ENCODE measurements around the gene TBXAS1. TPM values are rescaled to one million over a fixed set of nuclear protein-coding genes. Genes with fewer than 3 reads are reported as not detected.

Gene TBXAS1
- total RNA-seq, 1 donor from 2014 or later, result 9.9 TPM

DNA sequence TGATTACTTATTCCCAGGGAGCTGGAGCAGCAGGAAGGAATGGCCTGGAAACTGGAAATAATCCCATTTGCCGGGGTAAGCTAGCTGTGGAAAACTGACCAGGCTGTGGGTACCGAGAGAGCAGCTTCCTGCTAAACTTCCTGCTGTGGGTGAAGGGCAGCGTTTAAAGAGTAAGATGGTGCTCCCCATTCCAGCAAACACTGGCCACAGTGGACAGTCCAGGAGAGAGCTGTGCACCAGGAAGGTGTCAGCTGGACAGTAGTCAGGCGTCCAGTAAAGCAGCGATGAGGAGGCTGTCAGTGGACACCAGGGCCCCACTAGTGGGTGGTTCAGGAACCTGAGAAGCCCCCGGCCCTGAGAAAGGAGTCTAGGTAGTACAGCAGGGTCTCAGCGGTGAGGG lies 55.4 kb downstream of the TBXAS1 start:
- Histone ChIP-seq H3K4me1 (ENCODE audit: control insufficient read depth in 3 of 3, insufficient read depth in 3 of 3, low read length in 3 of 3) (no peaks in the 10 kb centered on the region), H3K36me3 (ENCODE audit: control insufficient read depth in 3 of 3, insufficient read depth in 3 of 3, low read length in 3 of 3) (no peaks in the 10 kb centered on the region), H3K9me3 (ENCODE audit: control insufficient read depth in 3 of 3, low read length in 3 of 3) (no peaks in the 10 kb centered on the region), H3K9ac (ENCODE audit: low read depth in 1 of 3, low read length in 3 of 3) (no peak overlapping the region), H3K27me3 (ENCODE audit: control insufficient read depth in 3 of 3, insufficient read depth in 3 of 3, low read length in 3 of 3) (no peaks in the 10 kb centered on the region), H3K27ac (ENCODE audit: low read depth, low read length) (no peak overlapping the region), H3K4me3 (ENCODE audit: low read length in 3 of 3) (no peak overlapping the region)

DNA sequence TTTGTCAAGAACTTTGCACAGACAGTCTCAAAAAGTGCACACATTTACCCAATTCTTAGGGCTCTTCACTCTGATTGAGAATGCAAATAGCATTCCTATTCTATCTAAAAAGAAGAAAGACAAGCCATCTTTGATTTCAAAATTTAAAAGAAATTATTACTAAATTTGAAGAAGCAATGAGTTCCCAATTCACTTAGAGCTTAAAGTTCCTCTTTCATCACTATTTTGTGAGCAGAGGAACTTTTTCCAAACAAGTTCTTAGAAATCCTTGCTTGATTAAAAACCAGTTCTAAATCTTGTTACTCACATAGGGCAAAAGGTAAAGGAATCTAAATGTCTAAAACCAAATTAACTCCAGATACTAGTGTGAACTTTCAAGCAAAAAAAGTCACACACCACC lies 56.4 kb downstream of the TBXAS1 start:
- H3K9me3 ChIP-seq (ENCODE audit: control insufficient read depth in 3 of 3, low read length in 3 of 3), result no peaks in the 10 kb centered on the region
- H3K4me3 ChIP-seq (ENCODE audit: low read length in 3 of 3), result no peak overlapping the region
- no peaks in the 10 kb centered on the region for H3K4me1 ChIP-seq (ENCODE audit: control insufficient read depth in 3 of 3, insufficient read depth in 3 of 3, low read length in 3 of 3)
- no peaks in the 10 kb centered on the region for H3K27me3 ChIP-seq (ENCODE audit: control insufficient read depth in 3 of 3, insufficient read depth in 3 of 3, low read length in 3 of 3)
- no peaks in the 10 kb centered on the region for H3K36me3 ChIP-seq (ENCODE audit: control insufficient read depth in 3 of 3, insufficient read depth in 3 of 3, low read length in 3 of 3)
- H3K27ac ChIP-seq (ENCODE audit: low read depth, low read length), result no peak overlapping the region
- H3K9ac ChIP-seq (ENCODE audit: low read depth in 1 of 3, low read length in 3 of 3), result no peak overlapping the region

DNA sequence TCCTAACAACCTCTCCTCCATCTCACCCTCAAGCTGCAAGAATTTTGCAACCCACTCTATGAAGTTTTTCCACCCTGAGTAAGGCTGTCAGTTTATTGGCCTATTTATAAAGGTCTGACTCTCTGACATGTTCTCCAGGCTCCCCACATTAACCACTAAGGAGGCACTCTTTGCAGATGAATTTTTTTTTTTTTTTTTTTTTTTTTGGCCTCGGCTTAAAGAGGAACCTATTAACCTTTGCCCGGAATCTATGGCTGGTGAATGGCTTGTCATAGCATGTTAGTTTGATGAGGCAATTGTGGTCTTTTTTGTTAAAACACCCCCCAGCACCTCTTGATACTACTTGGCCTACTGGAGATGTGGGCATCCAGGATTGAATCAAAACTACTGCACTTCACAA lies 57.1 kb downstream of the TBXAS1 start:
- no peaks in the 10 kb centered on the region for H3K4me1 ChIP-seq (ENCODE audit: control insufficient read depth in 3 of 3, insufficient read depth in 3 of 3, low read length in 3 of 3)

DNA sequence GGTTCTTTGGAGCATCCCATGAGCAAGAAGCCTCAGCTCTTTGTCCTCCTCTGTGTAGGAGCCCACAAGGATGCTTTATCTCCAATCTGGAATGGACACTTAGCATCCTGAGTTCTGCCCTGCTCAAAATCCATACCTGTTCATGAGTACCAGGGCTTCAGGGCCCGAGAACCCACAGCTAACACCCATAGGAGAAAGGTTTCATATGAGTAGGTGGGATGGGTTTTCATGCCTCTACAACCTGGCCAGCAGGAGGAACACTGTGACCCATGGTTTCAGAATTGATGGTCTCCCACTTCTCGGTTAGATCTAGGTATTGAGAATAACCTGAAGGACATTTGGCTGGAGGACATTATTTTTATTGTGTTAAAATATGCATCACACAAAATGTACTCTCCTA lies 57.8 kb downstream of the TBXAS1 start:
- Histone ChIP-seq H3K9ac (ENCODE audit: low read depth in 1 of 3, low read length in 3 of 3) (no peak overlapping the region), H3K4me1 (ENCODE audit: control insufficient read depth in 3 of 3, insufficient read depth in 3 of 3, low read length in 3 of 3) (no peaks in the 10 kb centered on the region), H3K27me3 (ENCODE audit: control insufficient read depth in 3 of 3, insufficient read depth in 3 of 3, low read length in 3 of 3) (no peaks in the 10 kb centered on the region), H3K9me3 (ENCODE audit: control insufficient read depth in 3 of 3, low read length in 3 of 3) (no peaks in the 10 kb centered on the region), H3K36me3 (ENCODE audit: control insufficient read depth in 3 of 3, insufficient read depth in 3 of 3, low read length in 3 of 3) (no peaks in the 10 kb centered on the region), H3K4me3 (ENCODE audit: low read length in 3 of 3) (no peak overlapping the region), H3K27ac (ENCODE audit: low read depth, low read length) (no peak overlapping the region)

More for the DNA sequence above, 57.1 kb downstream of the TBXAS1 start:
- Histone ChIP-seq H3K9ac (ENCODE audit: low read depth in 1 of 3, low read length in 3 of 3) (no peak overlapping the region), H3K27ac (ENCODE audit: low read depth, low read length) (no peak overlapping the region), H3K27me3 (ENCODE audit: control insufficient read depth in 3 of 3, insufficient read depth in 3 of 3, low read length in 3 of 3) (no peaks in the 10 kb centered on the region), H3K4me3 (ENCODE audit: low read length in 3 of 3) (no peak overlapping the region), H3K36me3 (ENCODE audit: control insufficient read depth in 3 of 3, insufficient read depth in 3 of 3, low read length in 3 of 3) (no peaks in the 10 kb centered on the region), H3K9me3 (ENCODE audit: control insufficient read depth in 3 of 3, low read length in 3 of 3) (no peaks in the 10 kb centered on the region)

DNA sequence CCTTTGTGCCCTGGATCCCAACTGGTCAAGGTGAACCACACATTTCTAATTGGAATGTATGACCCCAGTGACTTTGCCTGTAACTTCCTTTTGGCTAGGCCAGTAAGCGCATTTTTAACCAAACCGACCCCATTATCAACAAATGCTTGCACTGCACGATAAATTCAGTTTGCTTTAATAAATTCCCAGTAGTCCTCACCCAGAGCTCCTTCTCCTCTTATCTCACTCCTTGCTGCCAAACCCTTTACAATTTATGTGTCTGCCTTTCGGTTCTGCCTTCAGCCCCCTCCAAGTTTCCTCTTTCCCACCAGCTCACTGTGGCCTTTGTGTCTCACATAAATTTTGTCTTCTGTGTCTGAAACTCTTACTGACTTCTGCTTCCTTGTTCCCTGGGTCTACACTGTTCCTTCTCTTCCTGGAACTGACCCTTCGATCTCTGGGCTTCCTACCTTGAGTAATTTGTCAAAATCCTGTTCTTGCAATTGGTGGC lies 59.0 kb downstream of the TBXAS1 start:
- Histone ChIP-seq H3K4me1 (ENCODE audit: control insufficient read depth in 3 of 3, insufficient read depth in 3 of 3, low read length in 3 of 3) (no peaks in the 10 kb centered on the region), H3K27ac (ENCODE audit: low read depth, low read length) (no peak overlapping the region), H3K4me3 (ENCODE audit: low read length in 3 of 3) (no peak overlapping the region), H3K27me3 (ENCODE audit: control insufficient read depth in 3 of 3, insufficient read depth in 3 of 3, low read length in 3 of 3) (no peaks in the 10 kb centered on the region), H3K9ac (ENCODE audit: low read depth in 1 of 3, low read length in 3 of 3) (no peak overlapping the region), H3K36me3 (ENCODE audit: control insufficient read depth in 3 of 3, insufficient read depth in 3 of 3, low read length in 3 of 3) (no peaks in the 10 kb centered on the region), H3K9me3 (ENCODE audit: control insufficient read depth in 3 of 3, low read length in 3 of 3) (no peaks in the 10 kb centered on the region)

DNA sequence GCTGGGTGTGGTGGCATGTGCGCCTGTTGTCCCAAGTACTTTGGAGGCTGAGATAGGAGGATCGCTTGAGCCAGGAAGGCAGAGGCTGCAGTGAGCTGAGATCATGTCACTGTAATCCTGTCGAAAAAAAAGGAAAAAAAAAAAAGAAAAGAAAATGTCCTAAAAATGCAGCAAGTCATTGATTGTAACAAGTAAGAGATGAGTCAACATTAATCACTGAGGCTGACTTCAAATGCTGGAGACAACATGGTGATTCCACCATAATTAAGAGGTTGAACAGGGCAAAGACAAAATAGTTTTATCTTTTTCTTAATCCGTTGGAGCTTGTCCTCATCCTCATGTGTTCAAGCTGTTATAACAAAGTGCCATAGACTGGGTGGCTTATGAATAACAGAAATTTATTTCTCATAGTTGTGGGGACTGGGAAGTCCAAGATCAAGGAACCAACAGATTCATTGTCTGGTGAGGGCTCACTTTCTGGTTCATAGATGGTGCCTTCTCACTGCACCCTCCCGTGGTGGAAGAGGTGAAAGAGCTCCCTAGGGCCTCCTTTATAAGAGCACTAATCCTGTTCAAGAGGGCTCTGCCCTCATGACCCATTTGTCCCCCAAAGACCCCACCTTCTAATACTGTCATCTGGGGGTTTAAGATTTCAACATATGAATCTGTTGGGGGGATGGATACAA lies 60.3 kb downstream of the TBXAS1 start:
- Histone ChIP-seq H3K27me3 (ENCODE audit: control insufficient read depth in 3 of 3, insufficient read depth in 3 of 3, low read length in 3 of 3) (no peaks in the 10 kb centered on the region), H3K4me3 (ENCODE audit: low read length in 3 of 3) (no peak overlapping the region), H3K27ac (ENCODE audit: low read depth, low read length) (no peak overlapping the region), H3K36me3 (ENCODE audit: control insufficient read depth in 3 of 3, insufficient read depth in 3 of 3, low read length in 3 of 3) (no peaks in the 10 kb centered on the region), H3K9me3 (ENCODE audit: control insufficient read depth in 3 of 3, low read length in 3 of 3) (no peaks in the 10 kb centered on the region), H3K9ac (ENCODE audit: low read depth in 1 of 3, low read length in 3 of 3) (no peak overlapping the region), H3K4me1 (ENCODE audit: control insufficient read depth in 3 of 3, insufficient read depth in 3 of 3, low read length in 3 of 3) (no peaks in the 10 kb centered on the region)

DNA sequence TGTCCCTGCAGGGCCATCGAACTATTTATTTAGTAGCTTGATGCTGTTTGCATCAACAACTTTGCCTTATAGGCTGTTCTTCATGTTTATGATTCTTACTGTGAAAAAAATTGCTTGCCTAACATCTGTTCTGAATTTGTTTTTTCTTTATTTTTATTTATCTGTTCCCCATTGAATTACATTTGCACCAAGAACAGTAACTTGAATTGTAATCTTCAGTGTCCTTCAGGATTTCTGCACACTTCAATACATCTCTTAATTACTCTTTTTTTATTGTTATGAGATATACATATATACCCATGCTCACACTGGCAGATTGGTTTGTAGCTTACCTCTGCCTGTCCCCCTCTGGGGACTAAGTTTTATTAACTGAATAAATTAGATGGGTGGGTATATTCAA lies 64.4 kb downstream of the TBXAS1 start:
- Histone ChIP-seq H3K9ac (ENCODE audit: low read depth in 1 of 3, low read length in 3 of 3) (no peak overlapping the region), H3K27ac (ENCODE audit: low read depth, low read length) (no peak overlapping the region), H3K27me3 (ENCODE audit: control insufficient read depth in 3 of 3, insufficient read depth in 3 of 3, low read length in 3 of 3) (peaks cover 0 to 6% (median 0%) of the 10 kb centered on the region in 3 donors), H3K4me1 (ENCODE audit: control insufficient read depth in 3 of 3, insufficient read depth in 3 of 3, low read length in 3 of 3) (no peaks in the 10 kb centered on the region), H3K36me3 (ENCODE audit: control insufficient read depth in 3 of 3, insufficient read depth in 3 of 3, low read length in 3 of 3) (no peaks in the 10 kb centered on the region), H3K9me3 (ENCODE audit: control insufficient read depth in 3 of 3, low read length in 3 of 3) (no peaks in the 10 kb centered on the region), H3K4me3 (ENCODE audit: low read length in 3 of 3) (no peak overlapping the region)

DNA sequence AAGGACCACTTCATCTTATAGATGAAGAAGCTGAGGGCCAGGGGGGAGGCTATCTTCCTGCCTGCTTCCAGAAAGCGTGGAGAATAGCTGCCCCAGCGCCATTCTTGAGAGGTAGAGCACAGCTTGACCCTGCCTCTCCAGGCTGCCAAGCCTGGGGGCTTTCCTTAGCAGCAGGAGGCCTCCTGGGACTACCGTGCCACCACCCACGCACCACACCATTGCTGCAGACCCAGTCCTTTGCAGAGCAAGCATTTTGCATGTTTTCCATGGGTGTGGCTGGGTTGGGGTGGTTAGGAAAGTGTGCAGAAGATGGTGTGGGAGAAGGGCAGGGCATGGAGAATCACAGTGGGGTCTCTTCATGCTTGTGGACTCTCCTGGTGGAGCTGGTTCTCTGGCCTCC lies 64.9 kb downstream of the TBXAS1 start:
- H3K9ac ChIP-seq (ENCODE audit: low read depth in 1 of 3, low read length in 3 of 3), result no peak overlapping the region
- H3K4me1 ChIP-seq (ENCODE audit: control insufficient read depth in 3 of 3, insufficient read depth in 3 of 3, low read length in 3 of 3), result no peaks in the 10 kb centered on the region
- no peaks in the 10 kb centered on the region for H3K9me3 ChIP-seq (ENCODE audit: control insufficient read depth in 3 of 3, low read length in 3 of 3)
- peaks cover 0 to 6% (median 0%) of the 10 kb centered on the region in 3 donors for H3K27me3 ChIP-seq (ENCODE audit: control insufficient read depth in 3 of 3, insufficient read depth in 3 of 3, low read length in 3 of 3)
- H3K27ac ChIP-seq (ENCODE audit: low read depth, low read length), result no peak overlapping the region
- H3K36me3 ChIP-seq (ENCODE audit: control insufficient read depth in 3 of 3, insufficient read depth in 3 of 3, low read length in 3 of 3), result no peaks in the 10 kb centered on the region
- no peak overlapping the region for H3K4me3 ChIP-seq (ENCODE audit: low read length in 3 of 3)

DNA sequence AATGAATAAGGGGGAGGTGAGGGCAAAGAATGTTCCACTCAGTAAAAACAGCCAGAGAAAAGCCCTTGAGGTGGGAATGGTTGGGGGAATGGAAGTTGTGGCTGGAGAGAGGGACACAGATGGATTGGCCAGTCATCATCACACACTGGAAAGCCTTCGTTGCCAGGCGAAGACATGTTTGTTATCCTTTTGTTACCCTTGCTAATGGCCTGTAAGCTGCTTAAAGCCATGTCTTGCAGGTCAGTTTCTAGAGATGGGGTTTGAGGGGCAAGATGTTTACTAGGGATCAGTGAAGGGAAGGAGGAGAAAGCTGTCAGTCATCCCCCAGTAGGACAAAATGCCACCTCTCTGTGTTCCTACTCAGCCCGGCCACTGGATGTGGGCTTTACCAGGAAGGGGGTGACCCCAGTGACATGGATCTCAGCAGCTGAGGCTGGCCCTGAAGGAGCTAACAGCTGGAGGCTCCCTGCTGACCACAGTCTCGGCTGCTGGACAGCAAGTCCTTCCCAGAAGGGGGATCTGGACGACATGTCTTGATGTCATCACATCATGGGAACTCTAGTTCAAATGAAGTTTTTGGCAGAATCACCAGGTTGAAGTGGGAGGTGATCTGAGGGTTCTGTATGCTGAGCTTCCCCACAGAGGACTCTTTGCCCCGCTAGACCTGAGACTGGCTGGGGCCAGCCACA lies 66.2 kb downstream of the TBXAS1 start:
- Histone ChIP-seq H3K27ac (ENCODE audit: low read depth, low read length) (no peak overlapping the region), H3K9me3 (ENCODE audit: control insufficient read depth in 3 of 3, low read length in 3 of 3) (no peaks in the 10 kb centered on the region)

DNA sequence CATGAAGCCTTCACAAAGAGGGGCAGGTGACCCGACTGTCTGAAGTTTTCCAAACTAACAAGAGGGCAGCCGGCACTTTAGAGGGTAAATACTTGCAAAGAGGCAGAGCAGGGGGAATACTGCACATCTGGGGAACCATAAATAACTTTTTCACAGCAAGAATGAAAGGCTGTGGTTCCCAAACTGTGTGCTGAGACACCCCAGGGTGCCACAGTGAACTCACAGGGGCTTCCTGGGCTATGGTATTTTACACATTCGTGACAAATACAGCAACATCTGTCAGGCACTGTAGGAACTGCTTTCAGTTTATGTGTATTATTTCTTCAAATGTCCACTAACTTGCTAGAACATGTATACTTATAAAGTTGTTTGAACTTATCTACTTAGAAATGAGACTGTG lies 67.2 kb downstream of the TBXAS1 start:
- H3K36me3 ChIP-seq (ENCODE audit: control insufficient read depth in 3 of 3, insufficient read depth in 3 of 3, low read length in 3 of 3), result no peaks in the 10 kb centered on the region
- no peaks in the 10 kb centered on the region for H3K4me1 ChIP-seq (ENCODE audit: control insufficient read depth in 3 of 3, insufficient read depth in 3 of 3, low read length in 3 of 3)
- H3K4me3 ChIP-seq (ENCODE audit: low read length in 3 of 3), result no peak overlapping the region
- no peak overlapping the region for H3K9ac ChIP-seq (ENCODE audit: low read depth in 1 of 3, low read length in 3 of 3)
- no peaks in the 10 kb centered on the region for H3K9me3 ChIP-seq (ENCODE audit: control insufficient read depth in 3 of 3, low read length in 3 of 3)
- no peak overlapping the region for H3K27ac ChIP-seq (ENCODE audit: low read depth, low read length)
- peaks cover 0 to 6% (median 0%) of the 10 kb centered on the region in 3 donors for H3K27me3 ChIP-seq (ENCODE audit: control insufficient read depth in 3 of 3, insufficient read depth in 3 of 3, low read length in 3 of 3)

More for the DNA sequence above, 66.2 kb downstream of the TBXAS1 start:
- Histone ChIP-seq H3K4me1 (ENCODE audit: control insufficient read depth in 3 of 3, insufficient read depth in 3 of 3, low read length in 3 of 3) (no peaks in the 10 kb centered on the region), H3K4me3 (ENCODE audit: low read length in 3 of 3) (no peak overlapping the region), H3K27me3 (ENCODE audit: control insufficient read depth in 3 of 3, insufficient read depth in 3 of 3, low read length in 3 of 3) (peaks cover 0 to 6% (median 0%) of the 10 kb centered on the region in 3 donors), H3K36me3 (ENCODE audit: control insufficient read depth in 3 of 3, insufficient read depth in 3 of 3, low read length in 3 of 3) (no peaks in the 10 kb centered on the region), H3K9ac (ENCODE audit: low read depth in 1 of 3, low read length in 3 of 3) (no peak overlapping the region)
